GM13977 (cell line): ENCODE data around the gene UPF2.

ENCODE experiments used
- DNase-seq: peaks from one replicate; pipeline ENCODE4 v3.0.0; 2012; ENCODE audit warnings: low spot score
- in situ Hi-C: fragments of 300-500 bp; cut with MboI; formaldehyde crosslinking; loops from one replicate; pipeline ENCODE4 v1.12.0; 2022; ENCODE audit warnings: low sequenced_read_pairs, low pct_unique_long_range_greater_than_20kb, mixed read lengths, inconsistent platforms; ENCODE audit not compliant: unreplicated experiment
- TF ChIP-seq, protein P1 (sequence below): IDR thresholded peaks from 2 replicates; pipeline ENCODE4 v1.5.1; 2012; ENCODE audit warnings: mild to moderate bottlenecking, control low read depth; ENCODE audit not compliant: insufficient read depth; ENCODE audit errors: extremely low read depth, missing control alignments

UPF2 gene

DNA sequence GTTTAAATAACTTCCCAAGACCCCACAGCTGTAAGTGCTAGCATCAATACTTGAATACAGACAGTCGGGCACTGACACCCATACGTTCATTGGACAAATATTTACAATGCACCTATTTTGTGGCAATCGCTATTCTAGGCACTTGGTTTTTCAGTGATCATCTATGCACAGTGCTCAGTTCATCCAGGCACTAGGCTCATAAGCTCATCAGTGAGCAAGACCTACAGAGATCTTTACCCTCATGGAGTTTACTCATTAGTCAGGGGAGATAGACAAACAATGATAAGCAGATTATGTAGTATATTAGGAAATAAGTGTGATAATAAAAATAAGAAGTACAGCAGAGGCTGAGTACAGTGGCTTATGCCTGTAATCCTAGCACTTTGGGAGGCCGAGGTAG lies 18.5 kb upstream of the UPF2 start:
- in situ Hi-C loops = no loop called here
- TF ChIP-seq, protein P1, sequence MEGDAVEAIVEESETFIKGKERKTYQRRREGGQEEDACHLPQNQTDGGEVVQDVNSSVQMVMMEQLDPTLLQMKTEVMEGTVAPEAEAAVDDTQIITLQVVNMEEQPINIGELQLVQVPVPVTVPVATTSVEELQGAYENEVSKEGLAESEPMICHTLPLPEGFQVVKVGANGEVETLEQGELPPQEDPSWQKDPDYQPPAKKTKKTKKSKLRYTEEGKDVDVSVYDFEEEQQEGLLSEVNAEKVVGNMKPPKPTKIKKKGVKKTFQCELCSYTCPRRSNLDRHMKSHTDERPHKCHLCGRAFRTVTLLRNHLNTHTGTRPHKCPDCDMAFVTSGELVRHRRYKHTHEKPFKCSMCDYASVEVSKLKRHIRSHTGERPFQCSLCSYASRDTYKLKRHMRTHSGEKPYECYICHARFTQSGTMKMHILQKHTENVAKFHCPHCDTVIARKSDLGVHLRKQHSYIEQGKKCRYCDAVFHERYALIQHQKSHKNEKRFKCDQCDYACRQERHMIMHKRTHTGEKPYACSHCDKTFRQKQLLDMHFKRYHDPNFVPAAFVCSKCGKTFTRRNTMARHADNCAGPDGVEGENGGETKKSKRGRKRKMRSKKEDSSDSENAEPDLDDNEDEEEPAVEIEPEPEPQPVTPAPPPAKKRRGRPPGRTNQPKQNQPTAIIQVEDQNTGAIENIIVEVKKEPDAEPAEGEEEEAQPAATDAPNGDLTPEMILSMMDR = no peak
- DNase-seq = no peak

GRCh38 chr10:12056748-12057147 lies 14.1 kb upstream of the UPF2 start:
- TF ChIP-seq, protein P1 = no peak
- in situ Hi-C loops = no loop called here
- DNase-seq = no peak

- TF ChIP-seq, protein P1 = no peak
These were observed 13.1 kb upstream of the UPF2 start for GRCh38 chr10:12055732-12056131.

DNA sequence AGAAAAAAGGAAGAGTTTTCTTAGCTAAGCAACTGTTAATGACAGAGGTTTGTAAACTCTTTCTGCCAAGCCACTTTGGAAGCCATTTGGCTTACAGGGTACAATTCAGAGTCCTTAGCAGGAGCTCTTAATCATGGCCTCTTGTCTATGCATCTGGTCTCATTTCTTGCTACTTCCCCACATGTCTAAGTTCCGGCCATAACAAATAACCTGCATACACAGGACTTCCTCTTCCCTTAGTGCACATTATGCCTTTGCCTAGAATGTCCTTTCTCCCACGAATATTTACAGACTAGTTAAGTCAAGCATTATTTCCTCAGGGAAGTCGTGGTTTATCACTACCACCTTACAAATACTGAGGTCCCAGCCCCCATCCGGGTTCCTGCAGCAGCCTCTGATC lies 8.6 kb upstream of the UPF2 start:
- TF ChIP-seq, protein P1 = no peak
- no peak for DNase-seq
- in situ Hi-C loops = no loop called here

More at GRCh38 chr10:12055732-12056131, 13.1 kb upstream of the UPF2 start:
- in situ Hi-C loops = no loop called here
- no peak for DNase-seq

DNA sequence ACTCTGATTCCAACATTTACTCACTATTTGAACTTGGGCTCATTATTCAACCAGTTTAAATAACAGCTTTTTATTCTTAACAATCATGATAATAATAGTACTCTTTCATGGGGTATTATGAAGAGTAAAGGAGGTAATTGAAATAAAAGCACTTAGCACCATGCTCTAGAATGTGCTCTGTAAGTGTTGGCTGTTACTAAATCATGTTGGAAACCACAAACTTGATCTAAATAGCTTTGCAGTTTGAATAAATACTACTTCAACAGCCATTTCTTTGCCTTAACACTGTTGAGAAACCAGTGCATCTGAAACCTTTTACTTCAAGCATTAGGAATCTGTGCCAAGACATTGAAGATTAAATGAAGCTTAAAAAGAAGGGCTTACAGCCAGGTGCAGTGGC lies 7.9 kb upstream of the UPF2 start:
- in situ Hi-C loops = no loop called here
- TF ChIP-seq, protein P1 = no peak
- DNase-seq = no peak

- DNase-seq = peak; percentile 61
- in situ Hi-C loops = no loop called here
- TF ChIP-seq, protein P1 = no peak
These were observed 5.9 kb upstream of the UPF2 start for GRCh38 chr10:12048547-12048946.

DNA sequence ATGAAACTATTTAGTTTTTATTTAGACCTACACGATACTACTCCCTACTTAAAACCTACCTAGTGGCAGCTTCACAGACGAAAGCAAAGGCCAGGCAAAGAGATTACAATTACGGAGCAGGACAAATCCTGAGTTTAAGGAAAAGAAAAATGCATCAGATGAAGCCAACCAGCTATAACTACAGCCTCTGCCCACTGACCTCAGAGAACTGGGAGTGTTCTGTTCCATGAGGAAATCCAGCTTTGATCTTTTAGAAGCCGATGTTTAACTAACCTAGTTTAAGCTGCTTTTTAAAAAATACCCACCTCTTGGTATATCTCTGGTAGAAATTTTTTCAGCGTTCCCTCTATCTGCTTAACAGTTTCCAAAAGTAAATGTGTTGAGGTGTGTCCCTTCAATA lies 3.0 kb upstream of the UPF2 start:
- no peak for DNase-seq
- TF ChIP-seq, protein P1 = no peak
- in situ Hi-C loops = no loop called here
